ENCODE data around the gene TMEM97. TPM values are rescaled to one million over a fixed set of nuclear protein-coding genes. Genes with fewer than 3 reads are reported as not detected.

Gene TMEM97
- total and polyA plus RNA-seq, 9 of the 15 experiments (the other 6 are each of a cell fraction or from before 2014, with no cell fraction given): 34.6 to 121 (median 76.0) TPM

DNA sequence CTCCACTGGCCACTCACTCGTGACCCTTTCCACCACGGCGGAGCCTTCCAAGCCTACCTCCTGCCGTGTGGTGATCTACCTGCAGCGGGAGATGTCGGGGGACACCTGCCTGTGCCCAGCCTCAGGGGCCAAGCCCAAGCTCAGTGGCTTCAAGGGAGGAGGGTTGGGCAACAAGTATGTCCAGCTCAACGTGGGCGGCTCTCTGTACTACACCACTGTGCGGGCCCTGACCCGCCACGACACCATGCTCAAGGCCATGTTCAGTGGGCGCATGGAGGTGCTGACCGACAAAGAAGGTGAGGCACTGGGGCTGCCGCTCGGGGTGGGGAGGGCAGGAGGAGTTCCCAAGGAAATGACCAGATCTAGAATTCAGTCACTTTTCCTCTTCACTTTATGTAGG lies 20.4 kb downstream of the TMEM97 start:
- H2AFZ ChIP-seq (ENCODE audit: low read depth, low read length): no peak overlapping the region
- H3K27me3 ChIP-seq (ENCODE audit: control insufficient read depth in 2 of 2, insufficient read depth in 2 of 2, low read length in 2 of 2): no peaks in the 10 kb centered on the region
- H4K20me1 ChIP-seq (replicated peaks; ENCODE audit: control insufficient read depth, insufficient read depth, low read length): peaks cover 8% of the 10 kb centered on the region; the same call in 1 of the 2 replicates
- 79% methylated on average over 13 of the region's 15 CpGs for WGBS (ENCODE audit: insufficient coverage, low coverage, missing lambda C conversion rate)
- no peak overlapping the region for H3K27ac ChIP-seq (ENCODE audit: extremely low read depth, low read depth, low read length)
- no peak overlapping the region for H3K4me2 ChIP-seq (ENCODE audit: insufficient read depth, low read length)
- no peaks in the 10 kb centered on the region for H3K9me3 ChIP-seq (replicated peaks; ENCODE audit: control insufficient read depth, insufficient read depth, low read depth, low read length)
- ChIA-PET POLR2A (interaction anchor here (1.5 kb wide), 1 partner anchor 11 kb away, joined by 8 read pairs; no protein-coding TSS in a partner anchor), CTCF (ENCODE audit: low intra/inter-chr PET ratio) (no interaction called here)
- TF ChIP-seq ZC3H8 (IDR thresholded peaks at IDR 0.05): no peak
- TF ChIP-seq IRF2 (CRISPR knock-in tag; IDR thresholded peaks at IDR 0.05): no peak
- no peak for TF ChIP-seq TBL1XR1 (IDR thresholded peaks at IDR 0.05; ENCODE audit: low read length in 2 of 2)
- TF ChIP-seq, protein P1, sequence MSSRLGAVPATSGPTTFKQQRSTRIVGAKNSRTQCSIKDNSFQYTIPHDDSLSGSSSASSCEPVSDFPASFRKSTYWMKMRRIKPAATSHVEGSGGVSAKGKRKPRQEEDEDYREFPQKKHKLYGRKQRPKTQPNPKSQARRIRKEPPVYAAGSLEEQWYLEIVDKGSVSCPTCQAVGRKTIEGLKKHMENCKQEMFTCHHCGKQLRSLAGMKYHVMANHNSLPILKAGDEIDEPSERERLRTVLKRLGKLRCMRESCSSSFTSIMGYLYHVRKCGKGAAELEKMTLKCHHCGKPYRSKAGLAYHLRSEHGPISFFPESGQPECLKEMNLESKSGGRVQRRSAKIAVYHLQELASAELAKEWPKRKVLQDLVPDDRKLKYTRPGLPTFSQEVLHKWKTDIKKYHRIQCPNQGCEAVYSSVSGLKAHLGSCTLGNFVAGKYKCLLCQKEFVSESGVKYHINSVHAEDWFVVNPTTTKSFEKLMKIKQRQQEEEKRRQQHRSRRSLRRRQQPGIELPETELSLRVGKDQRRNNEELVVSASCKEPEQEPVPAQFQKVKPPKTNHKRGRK (tag; IDR thresholded peaks at IDR 0.05): no peak
- TF ChIP-seq ZNF431 (CRISPR knock-in tag; IDR thresholded peaks at IDR 0.05): no peak
- peak overlapping the region in 1 of 2 experiments; percentile 62; a peak in 1 of 4 replicates for H3K9ac ChIP-seq (ENCODE audit: insufficient read depth in 1 of 2, low read depth in 2 of 2, low read length in 2 of 2)
- no peak overlapping the region for H3K4me3 ChIP-seq
- FAIRE-seq (no peak), DNase-seq (ENCODE audit: extremely low read depth in 1 of 4, low spot score in 3 of 4) (no peak), ATAC-seq (no peak)
- H3K4me1 ChIP-seq (replicated peaks in 1 of 2; ENCODE audit: control insufficient read depth in 2 of 2, insufficient read depth in 2 of 2, low read length in 2 of 2): peaks cover 12 to 22% of the 10 kb centered on the region in 2 experiments; a peak in 4 of 5 replicates
- BruUV-seq (replicated peaks): no TSS peak
- intact Hi-C loops (cut with micrococcal nuclease): no loop called here
- in situ Hi-C loops (cut with MboI): no loop called here
- peaks cover 2% of the 10 kb centered on the region for H3K9me1 ChIP-seq (ENCODE audit: control insufficient read depth, insufficient read depth, low read length)
- peaks cover 27% of the 10 kb centered on the region for H3K79me2 ChIP-seq (ENCODE audit: control insufficient read depth, insufficient read depth, low read length)
- H3K36me3 ChIP-seq (ENCODE audit: control insufficient read depth, insufficient read depth, low read length): peaks cover 42% of the 10 kb centered on the region

Measured in K562 (cell line).